Measurements from ENCODE around the gene CXCL8. TPM values are rescaled to one million over a fixed set of nuclear protein-coding genes. Genes with fewer than 3 reads are reported as not detected.

Gene CXCL8
- total RNA-seq, 1 experiment from 2014 or later, result 0.82 TPM

- BruUV-seq (replicated peaks), result no TSS peak
- Histone ChIP-seq H3K9me3 (ENCODE audit: control insufficient read depth, insufficient read depth, low read depth, low read length) (no peaks in the 10 kb centered on the region), H3K27ac (ENCODE audit: low read length) (no peak overlapping the region; the same call in 1 of the 2 replicates), H3K27me3 (ENCODE audit: control insufficient read depth, insufficient read depth, low read length) (no peaks in the 10 kb centered on the region), H3K4me3 (ENCODE audit: low read depth in 2 of 2, low read length in 2 of 2) (no peak overlapping the region), H3K4me1 (ENCODE audit: control insufficient read depth, insufficient read depth, low read length) (peaks cover 7% of the 10 kb centered on the region; the same call in 1 of the 2 replicates), H3K36me3 (ENCODE audit: control insufficient read depth, insufficient read depth, low read length) (no peaks in the 10 kb centered on the region)
- ATAC-seq (0 out of 2 replicates have a peak, but pooled peaks have one; percentile 45), DNase-seq (ENCODE audit: low read depth, low spot score) (peak; percentile 2)
- ChIA-PET CTCF (no interaction called here), POLR2A (no interaction called here)
- TF ChIP-seq POLR2AphosphoS5 (IDR thresholded peaks at IDR 0.05; ENCODE audit: low read depth, low read length) (no peak), TCF7L2 (IDR thresholded peaks at IDR 0.05; ENCODE audit: low read depth, low read length) (0 out of 2 replicates have a peak, but pooled peaks have one; percentile 48), SIN3A (IDR thresholded peaks at IDR 0.05; ENCODE audit: borderline replicate concordance, insufficient read depth, low read depth, low read length) (no peak), REST (IDR thresholded peaks at IDR 0.05; ENCODE audit: insufficient read depth in 1 of 2, low read depth in 2 of 2, low read length in 1 of 2) (no peak)
- intact Hi-C loops (cut with micrococcal nuclease; ENCODE audit: unreplicated experiment), result no loop called here
- in situ Hi-C loops (cut with HindIII; ENCODE audit: low pct_unique_long_range_greater_than_20kb, low sequenced_read_pairs), result no loop called here
Observed at GRCh38 chr4:73776321-73776729, 36.0 kb downstream of the CXCL8 start.

GRCh38 chr4:73777612-73778011 lies 37.2 kb downstream of the CXCL8 start:
- ATAC-seq (no peak), DNase-seq (ENCODE audit: low read depth, low spot score) (no peak)
- no peaks in the 10 kb centered on the region for H3K36me3 ChIP-seq (ENCODE audit: control insufficient read depth, insufficient read depth, low read length)
- TF ChIP-seq TCF7L2 (IDR thresholded peaks at IDR 0.05; ENCODE audit: low read depth, low read length), result no peak
- no peak for TF ChIP-seq REST (IDR thresholded peaks at IDR 0.05; ENCODE audit: insufficient read depth in 1 of 2, low read depth in 2 of 2, low read length in 1 of 2)
- no peak for TF ChIP-seq POLR2AphosphoS5 (IDR thresholded peaks at IDR 0.05; ENCODE audit: low read depth, low read length)
- TF ChIP-seq CTCF (IDR thresholded peaks at IDR 0.05), result no peak
- TF ChIP-seq SIN3A (IDR thresholded peaks at IDR 0.05; ENCODE audit: borderline replicate concordance, insufficient read depth, low read depth, low read length), result no peak
- CTCF ChIA-PET, result no interaction called here
- POLR2A ChIA-PET, result no interaction called here
- no TSS peak for BruUV-seq (replicated peaks)
- H3K27me3 ChIP-seq (ENCODE audit: control insufficient read depth, insufficient read depth, low read length), result no peaks in the 10 kb centered on the region
- no peak overlapping the region for H3K27ac ChIP-seq (ENCODE audit: low read length)
- H3K4me3 ChIP-seq (ENCODE audit: low read depth in 2 of 2, low read length in 2 of 2), result no peak overlapping the region
- peaks cover 7% of the 10 kb centered on the region; the same call in 1 of the 2 replicates for H3K4me1 ChIP-seq (ENCODE audit: control insufficient read depth, insufficient read depth, low read length)
- intact Hi-C loops (cut with micrococcal nuclease; ENCODE audit: unreplicated experiment) (no loop called here), in situ Hi-C loops (cut with HindIII; ENCODE audit: low pct_unique_long_range_greater_than_20kb, low sequenced_read_pairs) (no loop called here)
- H3K9me3 ChIP-seq (ENCODE audit: control insufficient read depth, insufficient read depth, low read depth, low read length), result no peaks in the 10 kb centered on the region

Measured in Panc1 (cell line).